Activated gamma-delta T cell (primary cell): Measurements from ENCODE around the gene USP25.

Experiments used
- DNase-seq: peaks from one replicate; lab custom pipeline; 2025; lab: John Stamatoyannopoulos, UW
- total RNA-seq, 2 donors: gene quantifications; one replicate each; lab custom pipeline; 2026; lab: John Stamatoyannopoulos, UW

Gene USP25, protein sequence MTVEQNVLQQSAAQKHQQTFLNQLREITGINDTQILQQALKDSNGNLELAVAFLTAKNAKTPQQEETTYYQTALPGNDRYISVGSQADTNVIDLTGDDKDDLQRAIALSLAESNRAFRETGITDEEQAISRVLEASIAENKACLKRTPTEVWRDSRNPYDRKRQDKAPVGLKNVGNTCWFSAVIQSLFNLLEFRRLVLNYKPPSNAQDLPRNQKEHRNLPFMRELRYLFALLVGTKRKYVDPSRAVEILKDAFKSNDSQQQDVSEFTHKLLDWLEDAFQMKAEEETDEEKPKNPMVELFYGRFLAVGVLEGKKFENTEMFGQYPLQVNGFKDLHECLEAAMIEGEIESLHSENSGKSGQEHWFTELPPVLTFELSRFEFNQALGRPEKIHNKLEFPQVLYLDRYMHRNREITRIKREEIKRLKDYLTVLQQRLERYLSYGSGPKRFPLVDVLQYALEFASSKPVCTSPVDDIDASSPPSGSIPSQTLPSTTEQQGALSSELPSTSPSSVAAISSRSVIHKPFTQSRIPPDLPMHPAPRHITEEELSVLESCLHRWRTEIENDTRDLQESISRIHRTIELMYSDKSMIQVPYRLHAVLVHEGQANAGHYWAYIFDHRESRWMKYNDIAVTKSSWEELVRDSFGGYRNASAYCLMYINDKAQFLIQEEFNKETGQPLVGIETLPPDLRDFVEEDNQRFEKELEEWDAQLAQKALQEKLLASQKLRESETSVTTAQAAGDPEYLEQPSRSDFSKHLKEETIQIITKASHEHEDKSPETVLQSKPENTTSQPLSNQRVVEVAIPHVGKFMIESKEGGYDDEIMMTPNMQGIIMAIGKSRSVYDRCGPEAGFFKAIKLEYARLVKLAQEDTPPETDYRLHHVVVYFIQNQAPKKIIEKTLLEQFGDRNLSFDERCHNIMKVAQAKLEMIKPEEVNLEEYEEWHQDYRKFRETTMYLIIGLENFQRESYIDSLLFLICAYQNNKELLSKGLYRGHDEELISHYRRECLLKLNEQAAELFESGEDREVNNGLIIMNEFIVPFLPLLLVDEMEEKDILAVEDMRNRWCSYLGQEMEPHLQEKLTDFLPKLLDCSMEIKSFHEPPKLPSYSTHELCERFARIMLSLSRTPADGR
- total RNA-seq, result 216 to 238 reads per million in 2 donors

DNA sequence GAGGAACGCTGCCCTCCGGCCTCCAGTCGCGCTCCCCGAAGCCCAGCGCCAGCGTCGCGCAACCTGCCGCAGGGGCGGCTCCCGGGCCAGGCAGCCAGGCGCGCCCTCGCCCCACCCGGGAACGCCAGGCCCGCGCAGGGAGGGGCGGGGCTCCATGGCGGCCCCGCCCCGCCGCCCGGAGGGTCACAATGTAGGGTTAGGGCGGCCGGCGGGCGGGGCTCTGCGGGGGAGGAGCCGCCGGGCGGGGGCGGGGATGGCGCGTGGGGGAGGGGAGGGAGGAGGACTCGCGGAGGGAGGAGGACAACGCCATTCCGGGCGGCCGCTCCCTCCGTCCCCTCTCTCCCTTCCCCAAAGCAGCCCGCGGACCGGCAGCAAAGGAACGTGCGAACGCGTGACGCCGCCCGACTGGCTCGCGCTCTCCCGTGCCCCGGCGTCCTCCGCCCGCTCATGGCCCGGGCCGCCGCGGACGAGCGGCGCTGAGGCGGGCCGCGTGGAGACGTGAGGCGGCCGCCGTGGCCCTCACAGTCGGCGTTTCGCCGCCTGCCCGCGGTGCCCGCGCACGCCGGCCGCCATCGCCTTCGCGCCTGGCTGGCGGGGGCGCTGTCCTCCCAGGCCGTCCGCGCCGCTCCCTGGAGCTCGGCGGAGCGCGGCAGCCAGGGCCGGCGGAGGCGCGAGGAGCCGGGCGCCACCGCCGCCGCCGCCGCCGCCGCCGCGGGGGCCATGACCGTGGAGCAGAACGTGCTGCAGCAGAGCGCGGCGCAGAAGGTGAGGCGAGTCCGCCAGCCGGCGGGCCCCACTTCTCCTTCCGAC lies at the start of gene USP25:
Gene USP25 (plus strand): TSS at position 309 of the 810 bp plus-strand sequence. CDS start 412 bp downstream, at position 721.
- peak; percentile 83 for DNase-seq

DNA sequence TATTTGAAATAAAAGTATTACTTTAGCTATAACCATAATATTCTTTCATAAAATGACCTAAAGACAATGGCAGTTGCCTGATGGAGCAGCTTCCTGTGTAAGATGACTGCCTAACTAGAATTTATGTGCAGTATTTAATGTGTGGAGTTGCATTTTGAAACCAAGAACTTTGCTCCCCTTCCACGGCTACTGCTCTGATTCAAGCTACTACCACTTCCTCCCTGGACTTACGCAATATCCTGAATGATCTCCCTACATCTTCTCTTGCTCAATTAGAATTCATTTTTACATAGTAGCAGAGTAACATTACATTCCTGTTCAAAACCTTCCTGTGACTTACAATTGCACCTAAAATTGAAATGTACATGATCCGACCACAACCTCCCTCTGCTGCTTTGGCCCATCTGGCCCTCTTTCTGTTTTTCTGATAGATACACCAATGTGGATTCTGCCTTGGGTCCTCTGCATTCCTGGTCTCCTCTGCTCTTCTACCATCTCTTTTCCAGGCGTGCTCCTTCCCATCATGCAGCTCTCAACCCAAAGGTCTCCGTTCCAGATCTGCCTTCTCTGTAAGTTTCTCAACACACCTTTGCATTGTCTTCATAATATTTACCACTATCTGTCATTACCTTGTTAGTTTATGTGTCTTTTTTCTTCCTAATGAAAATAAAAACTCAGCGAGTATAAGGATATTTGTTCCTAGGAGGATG lies 47.4 kb upstream of the USP25 start:
- DNase-seq, result no peak

- no peak for DNase-seq
These were observed 46.8 kb upstream of the USP25 start for GRCh38 chr21:15682977-15683376.

GRCh38 chr21:15686506-15686905 lies 43.3 kb upstream of the USP25 start:
- no peak for DNase-seq

DNA sequence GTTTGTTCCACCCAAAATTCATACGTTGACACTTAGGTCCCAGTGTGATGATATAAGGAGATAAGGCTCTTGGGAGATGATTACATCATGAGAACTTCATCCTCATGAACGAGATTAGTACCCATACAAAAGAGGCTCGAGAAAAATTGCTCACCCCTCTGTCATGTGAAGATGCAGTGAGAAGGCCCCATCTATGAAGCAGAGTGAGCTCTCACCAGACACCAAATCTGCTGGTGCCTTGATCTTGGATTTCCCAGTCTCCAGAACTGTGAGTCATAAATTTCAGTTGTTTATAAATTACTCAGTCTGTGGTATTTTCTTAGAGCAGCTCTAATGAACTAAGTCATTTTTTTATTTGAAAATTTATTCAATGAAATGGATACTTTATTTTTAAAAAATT lies 42.6 kb upstream of the USP25 start:
- no peak for DNase-seq

- no peak for DNase-seq
These were observed 41.8 kb upstream of the USP25 start for GRCh38 chr21:15688016-15688415.

- no peak for DNase-seq
These were observed 41.0 kb upstream of the USP25 start for GRCh38 chr21:15688809-15689208.

DNA sequence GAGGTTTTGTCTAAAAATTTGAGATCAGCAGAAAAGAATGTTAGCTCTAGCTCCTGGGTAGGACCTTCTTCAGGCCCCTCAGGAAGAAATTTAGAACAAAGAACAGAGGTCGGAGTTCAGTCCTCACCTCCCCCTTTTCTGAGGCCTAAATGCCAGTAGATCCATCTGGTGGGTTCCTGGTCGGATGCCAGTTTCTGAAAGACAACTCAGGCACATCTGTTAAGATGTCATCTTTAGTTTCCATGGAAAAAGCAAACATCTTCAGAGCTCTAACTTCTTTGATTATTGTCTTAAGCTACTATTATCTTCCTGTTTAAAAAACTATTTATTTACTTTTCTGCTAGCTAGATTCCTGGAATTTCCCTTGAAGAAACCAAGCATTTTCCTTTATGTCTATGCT lies 37.1 kb upstream of the USP25 start:
- no peak for DNase-seq

DNA sequence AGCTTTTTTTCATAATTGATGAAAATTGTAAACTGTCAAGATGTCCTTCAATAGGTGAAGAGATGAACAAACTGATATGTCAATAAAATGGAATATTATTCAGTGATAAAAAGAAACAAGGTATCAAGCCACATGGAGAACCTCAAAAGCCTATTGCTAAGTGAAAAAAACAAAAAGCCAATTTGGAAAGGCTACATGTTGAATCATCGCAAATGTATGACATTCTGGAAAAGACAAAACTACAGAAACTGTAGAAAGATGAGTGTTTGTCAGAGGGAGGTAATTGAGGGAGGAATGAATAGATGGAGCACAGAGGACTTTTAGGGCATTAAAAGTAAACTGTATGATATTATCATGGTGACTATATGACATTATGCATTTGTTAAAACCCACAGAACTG lies 34.5 kb upstream of the USP25 start:
- DNase-seq, result no peak

DNA sequence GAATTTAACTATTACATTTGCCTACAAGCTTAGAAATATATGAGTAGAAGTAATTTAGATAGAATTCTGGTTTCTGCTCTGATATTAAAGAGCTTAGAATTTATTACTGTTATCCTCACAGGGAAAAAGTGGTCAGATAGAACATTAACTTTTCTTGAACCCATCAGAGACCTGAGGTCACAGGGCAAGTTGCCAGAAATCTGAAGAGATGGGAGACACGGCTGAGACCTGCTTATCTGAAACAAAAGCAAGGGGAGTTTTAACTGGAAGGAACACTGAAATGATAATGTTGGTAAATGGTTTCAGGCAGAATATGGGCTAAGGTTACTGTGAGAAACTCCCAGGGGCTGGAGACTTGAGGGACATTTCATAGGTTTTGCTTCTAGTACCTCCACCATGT lies 28.0 kb upstream of the USP25 start:
- no peak for DNase-seq

GRCh38 chr21:15703932-15704331 lies 25.9 kb upstream of the USP25 start:
- no peak for DNase-seq

DNA sequence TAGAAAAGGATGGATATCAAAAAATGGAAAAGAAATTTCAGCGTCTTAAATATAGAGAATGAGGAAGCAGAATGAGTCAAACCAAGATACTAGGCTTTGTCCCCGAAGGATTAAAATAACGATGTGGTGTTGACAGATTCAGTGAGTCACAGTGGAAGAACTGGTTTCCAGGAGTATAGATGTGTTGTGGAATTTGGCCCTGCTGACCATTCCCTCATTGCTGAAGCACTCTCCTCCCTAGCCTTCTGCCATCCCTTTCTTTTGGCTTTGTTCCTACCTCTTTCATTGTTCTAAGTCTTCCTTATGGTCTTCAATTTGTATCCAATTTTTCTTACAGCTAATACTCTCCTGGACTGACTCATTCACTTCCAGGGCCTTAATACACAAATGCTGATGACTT lies 23.1 kb upstream of the USP25 start:
- DNase-seq, result no peak

DNA sequence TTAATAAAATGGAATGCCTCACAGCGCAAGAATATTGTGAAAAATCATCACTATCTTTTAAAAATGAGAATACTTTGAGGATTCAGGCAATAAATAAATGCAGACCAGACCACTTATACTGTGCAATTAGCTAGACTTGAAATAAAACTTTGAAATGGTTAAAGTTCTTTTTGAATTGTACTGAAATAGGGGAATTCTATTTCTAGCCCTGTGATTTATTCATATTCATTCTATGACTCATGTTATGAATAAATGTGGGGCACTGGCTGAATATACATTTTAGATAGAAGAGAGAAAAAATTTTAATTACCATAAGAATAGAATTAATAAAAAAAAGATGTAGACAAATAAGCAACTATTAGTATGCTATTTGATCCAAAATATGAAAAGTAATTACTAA lies 16.4 kb upstream of the USP25 start:
- DNase-seq, result no peak

DNA sequence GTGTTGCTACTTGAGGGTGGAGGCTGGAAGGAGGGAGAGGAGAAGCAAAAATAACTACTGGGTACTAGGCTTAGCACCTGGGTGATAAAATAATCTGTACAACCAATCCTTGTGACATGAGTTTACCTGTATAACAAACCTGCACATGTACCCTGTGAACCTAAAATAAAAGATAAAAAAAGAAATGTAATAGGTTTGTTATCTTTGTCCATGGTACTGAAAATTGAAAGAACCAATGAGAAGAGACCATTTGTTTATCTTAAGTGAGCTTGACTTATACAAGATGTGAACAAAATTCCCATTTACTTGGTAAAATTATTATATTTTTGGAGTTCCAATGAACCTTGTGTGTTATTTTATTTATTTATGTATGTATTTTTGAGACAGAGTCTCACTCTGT lies 11.1 kb upstream of the USP25 start:
- no peak for DNase-seq

GRCh38 chr21:15719976-15720375 lies 9.8 kb upstream of the USP25 start:
- DNase-seq, result no peak

GRCh38 chr21:15722591-15723324 lies 7.0 kb upstream of the USP25 start:
- no peak for DNase-seq

DNA sequence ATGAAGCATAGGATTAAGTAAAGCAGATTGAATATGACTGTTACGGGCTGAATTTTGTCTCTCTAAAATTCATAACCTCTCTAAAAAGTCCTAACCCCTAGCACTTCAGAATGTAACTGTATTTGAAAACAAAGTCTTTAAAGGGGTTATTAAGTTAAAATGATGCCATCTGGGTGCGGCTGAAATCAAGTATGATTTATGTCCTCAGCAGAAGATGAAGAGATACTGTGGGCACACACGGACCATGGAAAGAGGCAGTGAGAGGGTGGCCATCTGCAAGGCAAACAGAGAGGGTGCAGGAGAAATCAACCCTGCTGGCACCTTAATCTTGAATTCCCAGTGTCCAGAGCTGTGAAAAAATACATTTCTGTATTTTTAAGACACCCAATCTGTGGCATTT lies 3.8 kb upstream of the USP25 start:
- DNase-seq, result no peak

- DNase-seq, result no peak
These were observed 1.7 kb upstream of the USP25 start for GRCh38 chr21:15728046-15728445.

DNA sequence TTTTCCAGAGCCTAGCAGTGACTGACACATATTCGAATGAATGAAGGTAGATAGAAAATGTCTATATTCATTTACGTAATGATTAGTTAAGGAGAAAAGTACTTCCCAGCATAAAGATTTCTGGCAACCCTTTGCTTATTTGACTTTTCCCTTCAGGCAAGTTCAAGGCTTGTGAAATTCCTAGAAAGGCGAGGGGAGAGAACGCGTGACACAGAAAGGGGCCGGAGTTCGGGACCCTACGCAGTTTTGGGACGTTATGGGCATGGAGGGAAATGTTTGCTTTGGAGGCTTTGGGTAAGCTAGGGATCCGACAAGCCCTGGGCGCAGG lies 472 bp upstream of the USP25 start:
- no peak for DNase-seq

GRCh38 chr21:15730484-15731242 lies 881 bp downstream of the USP25 start:
- DNase-seq, result no peak
